Trophoblast cell (in vitro differentiated cells and primary cell): ENCODE results near the gene PLXNA2.

ENCODE experiments used
- DNase-seq, 2 donors: peaks; one replicate each; pipeline ENCODE4 v3.0.0-alpha.2; 2016
- H2AFZ ChIP-seq: 2 replicates; pipeline ENCODE4 v1.6.1; 2013; ENCODE audit warnings: low read length, moderate library complexity, mild to moderate bottlenecking; ENCODE audit not compliant: insufficient read depth, poor library complexity
- H2AK5ac ChIP-seq: 2 replicates; pipeline ENCODE4 v1.6.1; 2013; ENCODE audit warnings: mild to moderate bottlenecking, low read length
- H2BK120ac ChIP-seq: 2 replicates; pipeline ENCODE4 v1.6.1; 2013; ENCODE audit warnings: low read length, mild to moderate bottlenecking, moderate library complexity; ENCODE audit not compliant: insufficient read depth, poor library complexity
- H2BK12ac ChIP-seq: 2 replicates; pipeline ENCODE4 v1.6.1; 2013; ENCODE audit warnings: mild to moderate bottlenecking, low read length, moderate library complexity
- H2BK5ac ChIP-seq: 2 replicates; pipeline ENCODE4 v1.6.1; 2013; ENCODE audit warnings: low read length, low read depth, moderate library complexity, mild to moderate bottlenecking; ENCODE audit not compliant: poor library complexity
- H3K14ac ChIP-seq: 2 replicates; pipeline ENCODE4 v1.6.1; 2013; ENCODE audit warnings: mild to moderate bottlenecking, low read length
- H3K18ac ChIP-seq: 2 replicates; pipeline ENCODE4 v1.6.1; 2013; ENCODE audit warnings: mild to moderate bottlenecking, low read length
- H3K23ac ChIP-seq: 2 replicates; pipeline ENCODE4 v1.6.1; 2013; ENCODE audit warnings: low read length
- H3K27ac ChIP-seq: 2 replicates; pipeline ENCODE4 v1.5.1; 2013; ENCODE audit warnings: low read depth, mild to moderate bottlenecking, inconsistent platforms, low read length, moderate library complexity
- H3K27me3 ChIP-seq: 2 replicates; pipeline ENCODE4 v1.6.1; 2013; ENCODE audit warnings: inconsistent platforms, mild to moderate bottlenecking, low read length, moderate library complexity; ENCODE audit not compliant: insufficient read depth
- H3K36me3 ChIP-seq, 2 experiments: 1 replicate in 1 of 2; 2 replicates in 1 of 2; pipeline ENCODE4 v1.6.1; 2013; ENCODE audit warnings: low read length in 2 of 2, mild to moderate bottlenecking in 2 of 2, moderate library complexity in 1 of 2; ENCODE audit not compliant: insufficient read depth in 2 of 2, control insufficient read depth in 1 of 2
- H3K4ac ChIP-seq: 2 replicates; pipeline ENCODE4 v1.6.1; 2013; ENCODE audit warnings: low read depth, mild to moderate bottlenecking, low read length, moderate library complexity
- H3K4me1 ChIP-seq, 2 experiments: 1 replicate in 1 of 2; 2 replicates in 1 of 2; pipeline ENCODE4 v1.6.1; 2013; ENCODE audit warnings: low read length in 2 of 2, mild to moderate bottlenecking in 2 of 2, moderate library complexity in 1 of 2; ENCODE audit not compliant: insufficient read depth in 2 of 2, control insufficient read depth in 1 of 2
- H3K4me2 ChIP-seq: 2 replicates; pipeline ENCODE4 v1.6.1; 2013; ENCODE audit warnings: inconsistent platforms, mild to moderate bottlenecking, low read length, moderate library complexity
- H3K4me3 ChIP-seq: 2 replicates; pipeline ENCODE4 v1.5.1; 2013; ENCODE audit warnings: mild to moderate bottlenecking, low read depth, low read length, inconsistent platforms
- H3K79me1 ChIP-seq: one replicate; pipeline ENCODE4 v1.6.1; 2013; ENCODE audit warnings: low read length
- H3K79me2 ChIP-seq: 2 replicates; pipeline ENCODE4 v1.6.1; 2013; ENCODE audit warnings: low read length, mild to moderate bottlenecking; ENCODE audit not compliant: control insufficient read depth, insufficient read depth, poor library complexity
- H3K9ac ChIP-seq: 2 replicates; pipeline ENCODE4 v1.6.1; 2013; ENCODE audit warnings: mild to moderate bottlenecking, low read length
- H3K9me3 ChIP-seq: 2 replicates; pipeline ENCODE4 v1.6.1; 2013; ENCODE audit warnings: low read depth, mild to moderate bottlenecking, control low read depth, inconsistent platforms, low read length; ENCODE audit not compliant: insufficient read depth
- H4K12ac ChIP-seq: 2 replicates; pipeline ENCODE4 v1.6.1; 2013; ENCODE audit warnings: low read depth, mild to moderate bottlenecking, low read length, moderate library complexity
- H4K8ac ChIP-seq: 2 replicates; pipeline ENCODE4 v1.6.1; 2013; ENCODE audit warnings: low read depth, mild to moderate bottlenecking, low read length, moderate library complexity
- H4K91ac ChIP-seq: one replicate; pipeline ENCODE4 v1.6.1; 2013; ENCODE audit warnings: low read depth, mild to moderate bottlenecking, low read length, moderate library complexity
- WGBS: extraction: QIAGEN DNeasy Blood & Tissue Kit; methylation state at CpG from one replicate; pipeline ENCODE4 v1.1.7; 2013; ENCODE audit warnings: missing lambda C conversion rate; ENCODE audit not compliant: insufficient read length, insufficient coverage; ENCODE audit errors: extremely low coverage; 5-methylcytosine and 5-hydroxymethylcytosine counted together

The PLXNA2 gene

DNA sequence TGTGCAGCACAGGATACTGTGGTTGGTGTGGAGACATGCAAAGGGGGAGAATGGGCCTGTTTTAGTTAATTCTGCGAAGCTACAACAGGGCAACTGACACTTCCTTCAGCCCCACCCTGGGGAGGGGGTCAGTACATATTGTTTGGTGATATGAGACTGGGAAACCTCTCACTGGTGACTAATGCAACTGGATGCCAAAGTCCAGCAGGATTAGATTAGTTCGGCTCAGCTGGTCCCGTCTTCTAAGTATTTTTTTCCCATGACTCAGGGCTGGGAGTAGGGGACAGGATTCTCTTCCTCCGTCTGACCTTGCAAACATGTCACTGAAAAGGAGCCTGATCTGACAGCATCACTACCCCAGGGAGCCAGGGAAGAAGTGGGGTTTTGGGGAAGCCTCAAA is 43.0 kb downstream of the PLXNA2 start:
- Histone ChIP-seq H3K4me1 (peaks cover 12 to 25% of the 10 kb centered on the region in 2 experiments), H3K27ac (peak overlapping the region; percentile 7), H3K4me3 (no peak overlapping the region), H3K18ac (no peak overlapping the region), H2BK5ac (no peak overlapping the region), H2BK120ac (no peak overlapping the region), H3K27me3 (no peaks in the 10 kb centered on the region), H3K36me3 (peaks cover 22 to 44% of the 10 kb centered on the region in 2 experiments), H3K4ac (no peak overlapping the region), H3K4me2 (no peak overlapping the region), H4K12ac (no peak overlapping the region), H4K91ac (no peak overlapping the region), H3K79me1 (peaks cover 12% of the 10 kb centered on the region), H3K23ac (no peak overlapping the region), H3K9ac (no peak overlapping the region), H3K14ac (no peak overlapping the region), H4K8ac (no peak overlapping the region), H3K79me2 (peaks cover 3% of the 10 kb centered on the region), H2AK5ac (no peak overlapping the region), H2BK12ac (no peak overlapping the region), H2AFZ (no peak overlapping the region), H3K9me3 (no peaks in the 10 kb centered on the region)
- no CpG with 5 or more reads among the region's 4 CpGs for WGBS
- DNase-seq = peak; percentile 55 to 69

DNA sequence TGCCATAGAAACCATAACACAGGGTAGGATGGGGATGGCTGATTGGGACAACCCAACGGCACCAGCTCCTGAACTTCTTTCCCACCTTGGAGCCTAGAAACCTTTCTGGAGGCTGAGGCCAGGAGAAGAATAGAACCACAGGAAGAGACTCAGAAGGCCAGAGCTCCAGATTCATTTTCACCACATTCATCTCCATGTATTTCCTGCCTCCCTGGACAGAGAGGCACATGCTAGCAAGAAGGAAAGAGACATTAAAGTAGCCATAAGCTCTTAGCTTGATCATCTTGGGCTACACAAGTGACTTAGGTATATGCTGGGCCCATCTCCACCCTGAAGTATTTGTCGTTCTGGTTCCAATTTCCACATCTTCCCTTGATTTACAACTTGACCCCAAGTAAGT is 44.1 kb downstream of the PLXNA2 start:
- H2AFZ ChIP-seq = no peak overlapping the region
- no peak overlapping the region for H4K12ac ChIP-seq
- H2BK120ac ChIP-seq = no peak overlapping the region
- no peak overlapping the region for H4K91ac ChIP-seq
- H3K23ac ChIP-seq = no peak overlapping the region
- H3K14ac ChIP-seq = no peak overlapping the region
- WGBS = no CpG with 5 or more reads among the region's 2 CpGs
- no peak overlapping the region for H3K4me3 ChIP-seq
- H2BK12ac ChIP-seq = no peak overlapping the region
- H3K4me2 ChIP-seq = no peak overlapping the region
- peaks cover 10% of the 10 kb centered on the region for H3K79me1 ChIP-seq
- H2BK5ac ChIP-seq = no peak overlapping the region
- H3K18ac ChIP-seq = peak overlapping the region; percentile 4
- H3K9ac ChIP-seq = no peak overlapping the region
- peaks cover 3% of the 10 kb centered on the region for H3K79me2 ChIP-seq
- no peak overlapping the region for H3K4ac ChIP-seq
- H3K4me1 ChIP-seq = peaks cover 8 to 20% of the 10 kb centered on the region in 2 experiments
- H2AK5ac ChIP-seq = no peak overlapping the region
- no peaks in the 10 kb centered on the region for H3K9me3 ChIP-seq
- H3K27me3 ChIP-seq = no peaks in the 10 kb centered on the region
- no peak overlapping the region for H4K8ac ChIP-seq
- DNase-seq = no peak
- H3K36me3 ChIP-seq = peaks cover 18 to 38% of the 10 kb centered on the region in 2 experiments
- no peak overlapping the region for H3K27ac ChIP-seq

DNA sequence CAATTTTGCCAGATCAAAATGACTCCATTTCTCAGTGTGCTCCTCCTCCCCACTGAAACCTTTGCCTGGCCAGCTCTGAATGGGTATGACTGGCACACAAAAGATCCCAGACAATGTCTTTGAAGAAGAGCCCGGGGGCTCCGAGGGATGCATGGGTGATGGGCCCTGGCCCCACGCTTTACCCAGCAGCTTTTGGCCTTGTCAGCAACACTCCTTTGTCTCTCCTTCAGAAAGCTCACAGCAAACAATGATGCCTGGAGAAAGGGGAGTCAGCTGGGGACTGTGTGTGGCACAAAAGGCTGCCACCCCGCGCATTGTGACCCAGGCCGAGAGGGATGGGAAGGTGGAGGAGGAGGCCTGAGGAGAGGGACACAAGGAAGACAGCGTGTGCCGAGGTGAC is 45.9 kb downstream of the PLXNA2 start:
- Histone ChIP-seq H3K18ac (peak overlapping the region; percentile 58), H2AFZ (no peak overlapping the region), H3K27ac (no peak overlapping the region), H3K14ac (no peak overlapping the region), H3K79me1 (peaks cover 3% of the 10 kb centered on the region), H2AK5ac (no peak overlapping the region), H3K4me1 (peaks cover 6 to 11% of the 10 kb centered on the region in 2 experiments), H3K9ac (no peak overlapping the region), H3K23ac (no peak overlapping the region), H3K4ac (no peak overlapping the region), H3K27me3 (no peaks in the 10 kb centered on the region), H3K36me3 (peaks cover 12 to 32% of the 10 kb centered on the region in 2 experiments), H2BK120ac (no peak overlapping the region), H3K79me2 (peaks cover 3% of the 10 kb centered on the region), H4K91ac (no peak overlapping the region), H3K4me3 (no peak overlapping the region), H3K4me2 (no peak overlapping the region), H4K8ac (no peak overlapping the region), H2BK12ac (peak overlapping the region; percentile 21), H2BK5ac (no peak overlapping the region), H4K12ac (no peak overlapping the region), H3K9me3 (no peaks in the 10 kb centered on the region)
- WGBS = no CpG with 5 or more reads among the region's 8 CpGs
- no peak for DNase-seq

DNA sequence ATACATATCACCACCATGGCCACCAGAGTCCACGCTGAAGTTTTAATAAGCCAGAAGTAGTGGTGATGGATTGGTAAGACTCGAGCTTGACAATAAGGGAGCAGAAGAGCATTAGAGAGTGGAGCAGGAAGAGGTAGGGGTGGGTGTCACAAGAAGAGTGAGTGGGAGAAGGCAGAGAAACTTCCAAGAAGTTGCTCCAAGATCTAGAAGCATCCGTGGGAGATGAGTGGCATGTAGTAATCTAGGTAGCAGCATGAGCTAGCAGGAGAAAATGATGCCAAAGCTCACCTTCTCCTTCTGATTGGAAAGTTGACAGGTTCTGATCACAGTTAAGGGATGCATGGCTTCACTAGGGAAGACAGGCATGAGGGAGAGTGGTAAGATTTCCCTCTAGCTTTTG is 49.2 kb downstream of the PLXNA2 start:
- no peak overlapping the region for H2BK12ac ChIP-seq
- no peak overlapping the region for H3K4me3 ChIP-seq
- peaks cover 4 to 8% of the 10 kb centered on the region in 2 experiments for H3K4me1 ChIP-seq
- WGBS = no CpG with 5 or more reads among the region's 3 CpGs
- no peaks in the 10 kb centered on the region for H3K9me3 ChIP-seq
- peaks cover 2% of the 10 kb centered on the region for H3K79me1 ChIP-seq
- H3K36me3 ChIP-seq = peaks cover 12 to 37% of the 10 kb centered on the region in 2 experiments
- DNase-seq = no peak
- H3K4me2 ChIP-seq = no peak overlapping the region
- no peak overlapping the region for H3K14ac ChIP-seq
- no peak overlapping the region for H3K23ac ChIP-seq
- no peak overlapping the region for H3K9ac ChIP-seq
- H4K8ac ChIP-seq = no peak overlapping the region
- no peaks in the 10 kb centered on the region for H3K27me3 ChIP-seq
- H3K79me2 ChIP-seq = peaks cover 3% of the 10 kb centered on the region
- H3K4ac ChIP-seq = no peak overlapping the region
- no peak overlapping the region for H2BK5ac ChIP-seq
- no peak overlapping the region for H3K18ac ChIP-seq
- H4K12ac ChIP-seq = no peak overlapping the region
- no peak overlapping the region for H2AK5ac ChIP-seq
- H3K27ac ChIP-seq = no peak overlapping the region
- H2BK120ac ChIP-seq = no peak overlapping the region
- H2AFZ ChIP-seq = no peak overlapping the region
- no peak overlapping the region for H4K91ac ChIP-seq
